HG03139 (cell line): ENCODE data around the gene MT1F.
A peak's percentile ranks its signal among the peaks of the same experiment; 100 is the strongest.

ENCODE experiments used
- ATAC-seq: cut with Tn5 transposase; IDR thresholded peaks from one replicate; pipeline ENCODE4 v1.9.1; 2021; ENCODE audit not compliant: unreplicated experiment

Gene MT1F

DNA sequence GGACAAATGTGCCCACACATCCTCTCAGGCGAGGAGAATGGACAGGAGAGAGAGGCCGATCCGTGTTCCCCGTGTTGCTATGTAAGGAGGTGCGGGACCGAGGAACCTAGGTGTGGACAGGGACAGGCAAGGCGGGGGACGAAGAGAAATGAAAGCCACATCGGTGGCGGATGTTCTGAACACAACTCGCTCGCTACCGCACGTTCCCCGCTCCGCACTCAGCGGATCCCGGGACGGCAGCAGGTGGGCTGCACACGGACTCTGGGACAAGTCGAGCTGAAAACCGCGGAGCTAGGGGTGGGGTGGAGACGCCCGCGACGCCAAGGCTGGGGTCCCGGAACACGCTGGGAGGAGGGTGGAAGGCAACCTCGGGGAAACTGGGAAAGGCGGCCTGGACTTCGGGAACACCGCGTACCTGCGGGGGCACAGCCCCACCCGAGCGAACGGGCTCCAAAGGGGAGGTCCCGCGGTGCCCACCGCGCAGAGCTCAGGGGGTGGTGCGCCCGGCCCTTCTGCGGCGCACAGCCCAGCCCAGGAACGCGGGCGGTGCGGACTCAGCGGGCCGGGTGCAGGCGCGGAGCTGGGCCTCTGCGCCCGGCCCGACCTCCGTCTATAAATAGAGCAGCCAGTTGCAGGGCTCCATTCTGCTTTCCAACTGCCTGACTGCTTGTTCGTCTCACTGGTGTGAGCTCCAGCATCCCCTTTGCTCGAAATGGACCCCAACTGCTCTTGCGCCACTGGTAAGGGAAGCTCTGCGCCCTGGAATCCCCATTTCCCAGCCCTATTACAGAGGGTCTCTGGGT, 32.4 kb upstream of the MT1F start, which contains the start of gene MT1E:
Gene MT1E, plus strand, starts transcription at position 642 of the 803 bp plus-strand sequence. Its CDS starts 71 bp downstream, at position 713.
- no peak for ATAC-seq

DNA sequence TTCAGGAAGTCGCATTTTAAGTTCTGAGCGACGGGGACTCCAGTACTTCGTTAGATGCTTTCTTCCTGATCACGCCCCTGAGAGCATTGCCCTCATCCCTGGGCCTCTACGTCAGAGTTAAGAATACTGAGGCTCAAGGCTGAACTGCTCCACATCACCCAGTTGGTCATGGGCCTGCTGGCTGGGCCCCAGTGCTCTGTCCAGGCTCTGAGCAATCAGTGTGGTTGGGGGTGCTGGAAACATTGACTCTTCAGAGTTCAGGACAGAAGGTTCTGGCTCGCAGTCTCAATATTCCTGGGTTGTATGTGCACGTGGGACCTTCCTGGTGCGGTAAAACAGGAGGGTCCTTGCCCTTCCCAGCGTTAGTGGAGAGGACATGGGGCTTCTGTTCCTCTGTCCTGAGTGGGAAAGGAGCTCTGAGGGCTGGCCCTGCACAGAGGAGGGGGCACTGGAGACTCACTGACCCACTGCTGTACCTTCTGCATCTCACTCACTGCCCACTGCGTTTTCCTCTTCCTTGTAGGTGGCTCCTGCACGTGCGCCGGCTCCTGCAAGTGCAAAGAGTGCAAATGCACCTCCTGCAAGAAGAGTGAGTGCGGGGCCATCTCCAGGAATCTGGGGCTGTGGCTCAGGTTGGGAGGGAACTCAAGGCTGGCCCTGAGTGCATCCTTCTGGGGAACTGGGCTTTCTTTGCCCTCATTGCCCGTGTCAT, 31.7 kb upstream of the MT1F start:
- no peak for ATAC-seq

DNA sequence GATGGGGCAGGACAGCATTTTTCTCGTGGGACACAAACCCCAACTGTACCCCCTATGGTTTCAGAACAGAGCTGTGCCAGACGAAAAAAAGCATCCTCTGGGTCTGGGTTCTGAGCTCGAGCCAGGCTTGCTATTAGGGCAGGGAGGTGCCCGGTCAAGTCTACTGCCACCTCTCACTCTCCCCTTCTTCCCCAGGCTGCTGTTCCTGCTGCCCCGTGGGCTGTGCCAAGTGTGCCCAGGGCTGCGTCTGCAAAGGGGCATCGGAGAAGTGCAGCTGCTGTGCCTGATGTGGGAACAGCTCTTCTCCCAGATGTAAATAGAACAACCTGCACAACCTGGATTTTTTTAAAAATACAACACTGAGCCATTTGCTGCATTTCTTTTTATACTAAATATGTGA, 31.1 kb upstream of the MT1F start:
- ATAC-seq, result no peak

DNA sequence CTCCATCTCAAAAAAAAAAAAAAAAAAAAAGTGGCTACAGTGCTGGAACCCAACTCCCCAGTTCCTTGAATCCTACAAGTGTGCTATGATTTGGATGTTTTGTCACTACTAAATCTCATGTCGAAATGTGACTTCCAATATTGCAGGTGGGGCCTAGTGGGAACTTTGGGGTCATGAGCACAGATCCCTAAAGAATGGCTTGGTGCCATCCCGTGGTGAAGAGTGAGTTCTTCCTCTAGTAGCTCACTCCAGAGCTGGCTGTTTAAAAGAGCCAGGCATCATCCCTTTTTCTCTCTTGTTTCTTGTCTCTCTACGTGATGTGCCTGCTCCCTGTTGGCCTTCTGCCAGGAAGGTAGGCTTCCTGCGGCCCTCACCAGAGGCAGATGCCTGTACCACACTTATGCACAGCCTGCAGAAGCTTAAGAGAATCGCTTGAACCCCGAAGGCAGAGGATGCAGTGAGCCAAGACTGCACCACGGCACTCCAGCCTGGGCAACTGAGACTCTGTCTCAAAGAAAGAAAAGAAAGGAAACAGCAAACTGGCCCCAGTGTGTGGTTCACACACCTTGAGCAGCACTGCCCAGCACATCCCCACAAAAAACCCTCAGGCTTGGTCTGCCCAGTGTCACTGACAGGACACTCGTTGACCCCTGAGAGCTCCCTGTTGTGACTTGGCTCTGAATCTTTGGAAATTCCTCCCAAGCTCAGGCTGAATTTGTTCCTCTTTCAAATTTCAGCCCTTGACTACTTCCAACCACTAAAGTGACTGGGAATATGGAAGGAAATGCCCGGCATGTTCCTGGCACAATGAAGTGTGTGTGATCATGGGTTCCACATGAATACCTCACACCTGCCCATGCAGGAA, 29.0 kb upstream of the MT1F start:
- no peak for ATAC-seq

DNA sequence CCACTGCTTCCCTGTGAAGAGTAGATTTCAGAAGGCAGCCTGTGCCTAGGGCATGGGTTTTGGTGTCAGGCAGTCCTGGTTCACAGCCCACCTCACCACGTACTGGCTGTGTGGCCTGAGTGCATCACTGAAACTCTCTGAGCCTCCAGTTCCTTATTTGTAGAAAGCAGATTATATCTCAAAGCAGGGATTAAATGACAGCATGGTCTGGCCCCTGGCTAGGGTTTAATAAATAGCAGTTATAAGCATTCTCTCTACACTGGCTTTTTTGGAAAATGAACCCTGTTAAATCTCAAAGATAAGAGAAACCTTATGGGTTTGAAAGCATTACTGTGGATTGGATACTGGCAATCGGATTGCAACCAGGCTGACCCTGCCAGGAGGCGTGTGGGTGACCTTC, 28.2 kb upstream of the MT1F start:
- ATAC-seq, result no peak

DNA sequence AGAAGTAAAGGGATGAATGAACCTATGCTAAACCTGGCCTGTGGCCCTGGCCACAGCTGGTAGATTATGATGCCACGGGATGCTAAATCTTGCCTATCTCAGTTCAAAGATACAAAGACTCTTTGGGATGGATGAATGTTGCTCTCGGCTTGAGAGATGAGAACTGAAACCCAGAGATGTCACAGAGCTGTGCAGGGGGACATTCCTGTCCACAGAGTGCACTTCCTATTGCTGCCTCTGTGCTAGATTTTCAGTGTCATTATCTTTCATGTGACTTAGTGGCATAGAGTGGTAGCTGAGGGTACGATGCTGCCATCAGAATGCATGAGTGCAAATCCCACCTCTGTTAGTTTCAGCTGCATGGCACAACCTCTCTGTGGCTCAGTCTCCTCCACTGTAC, 27.6 kb upstream of the MT1F start:
- ATAC-seq, result peak; percentile 60

DNA sequence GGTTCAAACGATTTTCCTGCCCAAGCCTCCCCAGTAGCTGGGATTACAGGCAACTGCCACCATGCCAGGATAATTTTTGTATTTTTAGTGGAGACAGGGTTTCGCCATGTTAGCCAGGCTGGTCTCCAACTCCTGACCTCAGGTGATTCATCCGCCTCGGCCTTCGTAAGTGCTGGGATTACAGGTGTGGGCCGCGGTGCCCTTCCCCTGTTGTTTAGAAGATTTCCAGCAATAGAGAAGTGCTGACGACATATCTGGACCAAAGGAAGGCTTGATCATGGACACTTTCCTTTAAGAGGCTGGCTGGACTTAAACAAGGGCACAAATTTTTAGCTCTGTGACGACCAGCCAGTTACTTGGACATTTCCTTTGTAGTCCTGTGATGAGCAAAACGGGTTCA, 26.6 kb upstream of the MT1F start:
- ATAC-seq, result no peak

DNA sequence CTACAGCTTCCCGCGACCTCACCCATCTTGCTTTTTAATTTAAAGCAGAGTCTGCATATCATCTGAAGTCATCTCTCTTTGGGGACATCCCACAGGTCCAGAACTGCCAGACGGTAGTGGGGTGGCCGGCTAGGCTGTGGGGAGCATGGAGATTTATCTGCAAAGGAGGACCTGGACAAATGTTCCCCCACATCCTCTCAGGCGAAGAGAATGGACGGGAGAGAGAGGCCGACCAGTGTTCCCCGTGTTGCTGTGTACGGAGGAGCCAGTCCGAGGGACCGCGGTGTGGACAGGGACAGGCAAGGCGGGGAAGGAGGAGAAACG, 26.0 kb upstream of the MT1F start:
- ATAC-seq, result no peak

DNA sequence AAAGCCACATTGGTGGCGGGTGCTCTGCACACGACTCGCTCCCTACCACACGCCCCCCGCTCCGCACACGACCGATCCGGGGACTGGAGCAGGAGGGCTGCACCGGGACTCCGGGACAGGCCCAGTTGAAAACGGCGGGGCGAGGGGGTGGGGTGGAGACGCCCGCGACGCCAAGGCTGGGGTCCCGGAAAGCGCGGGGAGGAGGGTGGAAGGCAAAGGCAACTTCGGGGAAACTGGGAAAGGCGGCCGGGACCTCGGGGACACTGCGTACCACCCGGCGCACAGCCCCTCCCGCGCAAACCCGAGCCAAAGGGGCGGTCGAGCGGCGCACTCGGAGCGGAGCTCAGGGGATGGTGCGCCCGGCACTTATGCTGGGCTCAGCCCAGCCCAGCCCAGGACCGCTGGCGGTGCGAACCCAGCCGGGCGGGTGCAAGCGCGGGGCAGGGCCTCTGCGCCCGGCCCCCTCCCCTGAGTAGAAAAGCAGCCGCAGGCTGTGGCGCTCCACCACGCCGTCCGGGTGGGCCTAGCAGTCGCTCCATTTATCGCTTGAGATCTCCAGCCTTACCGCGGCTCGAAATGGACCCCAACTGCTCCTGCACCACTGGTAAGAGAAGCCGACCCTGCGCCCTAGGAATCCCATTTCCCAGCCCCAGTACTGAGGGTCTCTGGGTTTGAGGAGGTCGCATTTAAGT, 25.5 kb upstream of the MT1F start, which contains the start of gene MT1M:
Gene MT1M, plus strand, starts transcription at position 504 of the 692 bp plus-strand sequence. Its CDS starts 73 bp downstream, at position 577.
- no peak for ATAC-seq

DNA sequence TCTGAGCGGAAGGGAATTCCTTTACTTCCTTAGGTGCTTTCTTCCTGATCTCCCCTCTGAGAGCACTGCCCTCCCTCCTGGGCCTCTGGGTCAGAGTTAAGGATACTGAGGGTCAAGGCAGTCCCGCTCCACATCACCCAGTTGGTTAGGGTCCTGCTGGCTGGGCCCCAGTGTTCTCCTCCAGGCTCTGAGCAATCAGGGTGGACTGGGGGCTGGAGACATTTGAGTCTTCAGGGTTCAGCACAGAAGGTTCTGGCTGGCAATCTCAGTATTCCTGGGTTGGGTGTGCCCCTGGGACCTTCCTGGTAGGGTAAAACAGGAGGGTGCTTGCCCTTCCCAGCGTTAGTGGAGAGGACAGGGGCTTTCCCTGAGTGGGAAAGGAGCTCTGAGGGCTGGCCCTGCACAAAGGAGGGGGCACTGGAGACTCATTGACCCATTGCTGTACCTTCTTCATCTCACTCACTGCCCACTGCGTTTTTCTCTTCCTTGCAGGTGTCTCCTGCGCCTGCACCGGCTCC, 24.9 kb upstream of the MT1F start:
- ATAC-seq, result no peak

DNA sequence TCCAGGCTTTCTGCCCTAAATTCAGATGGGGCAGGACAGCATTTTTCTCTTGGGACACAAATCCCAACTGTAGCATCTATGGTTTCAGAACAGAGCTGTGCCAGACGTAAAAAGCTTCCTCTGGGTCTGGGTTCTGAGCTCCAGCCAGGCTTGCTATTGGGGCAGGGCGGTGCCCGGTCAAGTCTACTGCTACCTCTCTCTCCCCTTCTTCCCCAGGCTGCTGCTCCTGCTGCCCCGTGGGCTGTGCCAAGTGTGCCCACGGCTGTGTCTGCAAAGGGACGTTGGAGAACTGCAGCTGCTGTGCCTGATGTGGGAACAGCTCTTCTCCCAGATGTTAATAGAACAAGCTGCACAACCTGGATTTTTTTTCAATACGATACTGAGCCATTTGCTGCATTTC, 24.2 kb upstream of the MT1F start:
- no peak for ATAC-seq

DNA sequence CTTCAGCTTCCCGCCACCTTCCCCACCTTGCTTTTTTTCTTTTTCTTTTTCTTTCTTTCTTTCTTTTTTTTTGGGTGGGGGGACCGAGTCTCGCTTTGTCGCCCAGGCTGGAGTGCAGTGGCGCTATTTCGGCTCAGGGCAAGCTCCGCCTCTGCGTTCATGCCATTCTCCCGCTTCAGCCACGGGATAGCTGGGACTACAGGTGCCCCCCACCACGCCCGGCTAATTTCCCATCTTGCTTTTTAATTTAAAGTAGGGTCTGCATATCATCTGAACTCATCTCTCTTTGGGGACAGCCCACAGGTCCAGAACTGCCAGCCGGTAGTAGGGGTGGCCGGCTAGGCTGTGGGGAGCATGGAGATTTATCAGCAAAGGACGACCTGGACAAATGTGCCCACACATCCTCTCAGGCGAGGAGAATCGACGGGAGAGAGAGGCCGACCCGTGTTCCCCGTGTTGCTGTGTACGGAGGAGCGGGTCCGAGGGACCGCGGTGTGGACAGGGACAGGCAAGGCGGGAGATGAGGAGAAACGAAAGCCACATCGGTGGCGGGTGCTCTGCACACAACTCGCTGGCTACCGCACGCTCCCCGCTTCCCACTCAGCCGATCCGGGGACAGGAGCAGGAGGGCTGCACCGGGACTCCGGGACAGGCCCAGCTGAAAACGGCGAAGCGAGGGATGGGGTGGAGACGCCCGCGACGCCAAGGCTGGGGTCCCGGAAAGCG, 22.9 kb upstream of the MT1F start:
- no peak for ATAC-seq

DNA sequence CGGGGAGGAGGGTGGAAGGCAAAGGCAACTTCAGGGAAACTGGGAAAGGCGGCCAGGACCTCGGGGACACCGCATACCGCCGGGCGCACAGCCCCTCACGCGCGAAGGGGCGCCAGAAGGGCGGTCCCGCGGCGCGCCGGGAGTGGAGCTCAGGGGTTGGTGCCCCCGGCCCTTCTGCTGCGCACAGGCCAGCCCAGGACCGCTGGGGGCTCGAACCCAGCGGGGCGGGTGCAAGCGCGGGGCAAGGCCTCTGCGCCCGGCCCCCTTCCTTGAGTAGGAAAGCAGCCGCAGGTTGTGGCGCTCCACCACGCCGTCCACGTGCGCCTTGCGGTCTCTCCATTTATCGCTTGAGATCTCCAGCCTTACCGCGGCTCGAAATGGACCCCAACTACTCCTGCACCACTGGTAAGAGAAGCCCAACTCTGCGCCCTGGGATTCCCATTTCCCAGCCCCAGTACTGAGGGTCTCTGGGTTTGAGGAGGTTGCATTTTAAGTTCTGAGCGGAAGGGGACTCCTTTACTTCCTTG, 22.3 kb upstream of the MT1F start:
- ATAC-seq, result no peak

DNA sequence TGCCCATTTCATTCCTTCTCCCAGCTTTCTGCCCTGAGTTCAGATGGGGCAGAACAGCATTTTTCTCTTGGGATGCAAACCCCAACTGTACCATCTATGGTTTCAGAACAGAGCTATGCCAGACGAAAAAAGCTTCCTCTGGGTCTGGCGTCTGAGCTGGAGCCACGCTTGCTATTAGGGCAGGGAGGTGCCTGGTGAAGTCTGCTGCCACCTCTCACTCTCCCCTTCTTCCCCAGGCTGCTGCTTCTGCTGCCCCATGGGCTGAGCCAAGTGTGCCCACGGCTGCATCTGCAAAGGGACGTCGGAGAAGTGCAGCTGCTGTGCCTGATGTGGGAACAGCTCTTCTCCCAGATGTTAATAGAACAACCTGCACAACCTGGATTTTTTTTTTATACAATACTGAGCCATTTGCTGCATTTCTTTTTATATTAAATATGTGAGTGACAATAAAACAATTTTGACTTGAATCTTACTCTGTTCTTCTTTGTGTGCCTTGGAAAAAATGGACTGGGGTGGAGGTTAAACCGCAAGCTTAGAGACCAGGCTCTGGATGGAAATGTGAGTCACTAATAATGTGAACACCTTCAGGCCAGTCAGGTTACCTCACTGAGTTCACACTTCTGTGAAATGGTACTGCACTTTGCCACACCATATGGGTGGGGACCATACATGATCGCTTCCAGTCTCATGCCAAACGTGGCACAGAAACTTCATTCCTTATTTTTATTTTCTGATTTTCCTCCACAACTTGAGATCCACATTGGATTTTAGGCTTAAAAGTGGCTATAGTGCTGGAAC, 20.9 kb upstream of the MT1F start:
- no peak for ATAC-seq

DNA sequence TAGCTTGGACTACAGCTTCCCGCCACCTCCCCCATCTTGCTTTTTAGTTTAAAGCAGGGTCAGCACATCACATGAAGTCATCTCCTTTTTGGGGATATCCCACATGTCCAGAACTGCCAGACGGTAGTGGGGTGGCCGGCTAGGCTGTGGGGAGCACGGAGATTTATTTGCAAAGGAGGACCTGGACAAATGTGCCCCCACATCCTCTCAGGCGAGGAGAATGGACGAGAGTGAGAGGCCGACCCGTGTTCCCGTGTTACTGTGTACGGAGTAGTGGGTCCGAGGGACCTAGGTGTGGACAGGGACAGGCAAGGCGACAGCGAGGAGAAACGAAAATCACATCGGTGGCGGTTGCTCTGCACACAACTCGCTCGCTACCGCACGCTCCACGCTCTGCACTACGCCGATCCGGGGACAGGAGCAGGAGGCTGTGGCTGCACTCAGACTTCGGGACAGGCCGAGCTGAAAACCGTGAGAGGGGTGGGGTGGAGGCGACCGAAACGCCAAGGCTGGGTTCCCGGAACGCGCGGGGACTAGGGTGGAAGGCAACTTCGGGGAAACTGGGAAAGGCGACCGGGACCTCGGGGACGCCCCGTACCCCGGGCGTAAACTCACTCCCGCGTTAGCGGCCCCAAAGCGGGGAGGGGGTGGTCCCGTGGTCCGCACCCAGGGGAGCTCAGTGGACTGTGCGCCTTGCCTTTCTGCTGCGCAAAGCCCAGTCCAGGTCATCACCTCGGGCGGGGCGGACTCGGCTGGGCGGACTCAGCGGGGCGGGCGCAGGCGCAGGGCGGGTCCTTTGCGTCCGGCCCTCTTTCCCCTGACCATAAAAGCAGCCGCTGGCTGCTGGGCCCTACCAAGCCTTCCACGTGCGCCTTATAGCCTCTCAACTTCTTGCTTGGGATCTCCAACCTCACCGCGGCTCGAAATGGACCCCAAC, 19.7 kb upstream of the MT1F start, which contains the start of gene MT1A:
Gene MT1A, plus strand, starts transcription at position 853 of the 937 bp plus-strand sequence. Its CDS starts 73 bp downstream, at position 926.
- no peak for ATAC-seq

DNA sequence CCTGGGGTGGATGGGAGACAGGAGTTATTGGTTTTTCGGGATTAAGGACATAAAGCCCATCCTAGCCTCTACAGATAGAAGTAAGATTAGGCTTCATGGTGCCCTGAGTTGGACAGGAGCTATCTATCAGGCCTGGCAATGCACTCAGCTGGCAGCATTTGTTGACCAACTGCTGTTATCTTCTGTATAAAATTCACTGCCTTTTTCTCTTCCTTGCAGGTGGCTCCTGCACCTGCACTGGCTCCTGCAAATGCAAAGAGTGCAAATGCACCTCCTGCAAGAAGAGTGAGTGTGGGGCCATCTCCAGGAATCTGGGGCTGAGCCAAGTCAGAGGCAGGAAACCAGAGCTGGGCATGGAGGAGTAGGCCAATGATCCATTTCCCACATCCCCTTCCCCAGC, 18.7 kb upstream of the MT1F start:
- no peak for ATAC-seq

DNA sequence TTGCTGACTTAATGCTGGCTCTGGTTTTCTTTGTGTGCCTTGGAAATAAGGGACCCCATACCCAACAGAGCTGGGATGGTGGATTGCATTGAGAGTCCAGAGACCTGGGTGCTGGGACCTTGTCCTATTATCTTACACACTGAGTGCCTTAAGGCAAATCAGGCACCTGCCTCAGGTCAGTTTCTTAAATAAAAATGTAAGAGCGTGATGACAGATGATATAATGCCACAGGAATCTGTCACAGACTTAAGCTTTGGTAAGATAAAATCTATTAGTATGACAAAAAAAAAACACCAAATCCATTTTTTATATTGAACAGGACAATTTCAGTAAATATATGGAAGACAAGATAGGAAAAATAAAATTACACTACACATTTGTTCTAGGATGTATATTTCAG, 17.7 kb upstream of the MT1F start:
- no peak for ATAC-seq

DNA sequence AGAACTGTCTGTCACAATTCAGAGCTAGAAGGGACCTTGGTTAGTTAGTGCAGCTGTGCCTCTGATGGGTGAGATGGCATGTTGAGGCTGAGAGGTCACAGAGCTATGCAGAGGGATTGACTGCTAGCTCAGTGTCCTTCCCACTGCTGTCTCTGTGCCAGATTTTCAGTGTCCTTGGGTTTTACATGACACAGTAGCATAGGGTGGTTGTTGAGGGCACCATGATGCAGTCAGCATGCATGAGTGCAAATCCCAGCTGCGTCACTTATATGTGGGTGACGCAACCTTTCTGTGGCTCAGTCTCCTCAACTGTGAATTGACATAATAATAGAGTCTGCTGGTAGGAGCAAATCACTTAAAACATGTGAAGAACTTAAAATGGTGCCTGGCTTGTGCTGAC, 16.6 kb upstream of the MT1F start:
- ATAC-seq, result no peak
